ENCODE measurements around the gene DUOX1.
A peak's percentile ranks its signal among the peaks of the same experiment; 100 is the strongest.

The DUOX1 gene

GRCh38 chr15:45164914-45165313 lies 35.1 kb downstream of the DUOX1 start:
- WGBS, result no CpG with 5 or more reads among the region's 1 CpG
- no peak overlapping the region for H2BK120ac ChIP-seq (ENCODE audit: low read depth, low read length)
- H3K14ac ChIP-seq (ENCODE audit: low read length in 2 of 2), result no peak overlapping the region
- H3K79me1 ChIP-seq (replicated peaks; ENCODE audit: low read length, poor library complexity, severe bottlenecking), result peaks cover 17% of the 10 kb centered on the region
- H3K18ac ChIP-seq (ENCODE audit: low read depth in 1 of 2, low read length in 2 of 2), result no peak overlapping the region
- H3K4me3 ChIP-seq (ENCODE audit: insufficient read depth in 1 of 2, low read depth in 1 of 2, low read length in 2 of 2), result no peak overlapping the region
- H3K27me3 ChIP-seq (ENCODE audit: control insufficient read depth in 1 of 2, insufficient read depth in 1 of 2, low read length in 2 of 2), result no peaks in the 10 kb centered on the region
- H4K8ac ChIP-seq (ENCODE audit: low read length), result no peak overlapping the region
- H3K9me3 ChIP-seq (ENCODE audit: control insufficient read depth, low read length), result no peaks in the 10 kb centered on the region
- no peak overlapping the region for H3K9ac ChIP-seq (ENCODE audit: low read length)
- H2BK12ac ChIP-seq (ENCODE audit: low read length in 2 of 2), result no peak overlapping the region
- no peak overlapping the region for H2BK15ac ChIP-seq (ENCODE audit: low read depth, poor library complexity, severe bottlenecking)
- H2BK5ac ChIP-seq (ENCODE audit: low read depth, low read length, poor library complexity, severe bottlenecking), result no peak overlapping the region
- H3K23ac ChIP-seq (ENCODE audit: low read length in 2 of 2), result peak overlapping the region in 1 of 2 experiments; percentile 2
- H2AFZ ChIP-seq (ENCODE audit: low read depth, low read length), result no peak overlapping the region
- H3K4ac ChIP-seq (ENCODE audit: low read depth in 1 of 2, low read length in 2 of 2), result peak overlapping the region in 1 of 2 experiments; percentile 28
- peak overlapping the region; percentile 56 for H2AK5ac ChIP-seq (ENCODE audit: low read length, severe bottlenecking)
- H4K91ac ChIP-seq (ENCODE audit: low read length), result no peak overlapping the region
- no peak overlapping the region for H3K27ac ChIP-seq (ENCODE audit: low read length, poor library complexity, severe bottlenecking)
- peaks cover 33% of the 10 kb centered on the region for H3K4me1 ChIP-seq (ENCODE audit: control insufficient read depth, insufficient read depth, low read depth, low read length)
- H3K36me3 ChIP-seq (ENCODE audit: control insufficient read depth in 1 of 2, insufficient read depth in 2 of 2, low read depth in 1 of 2, low read length in 2 of 2), result peaks cover 0 to 3% of the 10 kb centered on the region in 2 experiments
- H3K4me2 ChIP-seq (ENCODE audit: low read length, poor library complexity, severe bottlenecking), result no peak overlapping the region
- no peak for DNase-seq

- no peak overlapping the region for H2BK12ac ChIP-seq (ENCODE audit: low read length in 2 of 2)
- H2BK120ac ChIP-seq (ENCODE audit: low read depth, low read length), result no peak overlapping the region
- DNase-seq, result no peak
- no peaks in the 10 kb centered on the region for H3K27me3 ChIP-seq (ENCODE audit: control insufficient read depth in 1 of 2, insufficient read depth in 1 of 2, low read length in 2 of 2)
- no peaks in the 10 kb centered on the region for H3K9me3 ChIP-seq (ENCODE audit: control insufficient read depth, low read length)
- H3K18ac ChIP-seq (ENCODE audit: low read depth in 1 of 2, low read length in 2 of 2), result no peak overlapping the region
- peaks cover 17% of the 10 kb centered on the region for H3K79me1 ChIP-seq (replicated peaks; ENCODE audit: low read length, poor library complexity, severe bottlenecking)
- no peak overlapping the region for H3K4me3 ChIP-seq (ENCODE audit: insufficient read depth in 1 of 2, low read depth in 1 of 2, low read length in 2 of 2)
- H3K14ac ChIP-seq (ENCODE audit: low read length in 2 of 2), result no peak overlapping the region
- H2BK5ac ChIP-seq (ENCODE audit: low read depth, low read length, poor library complexity, severe bottlenecking), result no peak overlapping the region
- no peak overlapping the region for H3K4ac ChIP-seq (ENCODE audit: low read depth in 1 of 2, low read length in 2 of 2)
- peaks cover 0 to 3% of the 10 kb centered on the region in 2 experiments for H3K36me3 ChIP-seq (ENCODE audit: control insufficient read depth in 1 of 2, insufficient read depth in 2 of 2, low read depth in 1 of 2, low read length in 2 of 2)
- no peak overlapping the region for H3K4me2 ChIP-seq (ENCODE audit: low read length, poor library complexity, severe bottlenecking)
- no peak overlapping the region for H3K27ac ChIP-seq (ENCODE audit: low read length, poor library complexity, severe bottlenecking)
- no peak overlapping the region for H2AFZ ChIP-seq (ENCODE audit: low read depth, low read length)
- no peak overlapping the region for H4K8ac ChIP-seq (ENCODE audit: low read length)
- H2AK5ac ChIP-seq (ENCODE audit: low read length, severe bottlenecking), result peak overlapping the region; percentile 1
- H2BK15ac ChIP-seq (ENCODE audit: low read depth, poor library complexity, severe bottlenecking), result no peak overlapping the region
- WGBS, result 96% methylated on average over 4 of the region's 5 CpGs
- peak overlapping the region; percentile 95 for H3K9ac ChIP-seq (ENCODE audit: low read length)
- H4K91ac ChIP-seq (ENCODE audit: low read length), result no peak overlapping the region
- H3K4me1 ChIP-seq (ENCODE audit: control insufficient read depth, insufficient read depth, low read depth, low read length), result peaks cover 33% of the 10 kb centered on the region
- no peak overlapping the region for H3K23ac ChIP-seq (ENCODE audit: low read length in 2 of 2)
These were observed 35.7 kb downstream of the DUOX1 start for GRCh38 chr15:45165536-45165935.

GRCh38 chr15:45166834-45167630 lies 37.2 kb downstream of the DUOX1 start:
- no peak overlapping the region for H2BK12ac ChIP-seq (ENCODE audit: low read length in 2 of 2)
- H3K14ac ChIP-seq (ENCODE audit: low read length in 2 of 2), result peak overlapping the region in 1 of 2 experiments; percentile 53
- DNase-seq, result peak; percentile 86
- H3K23ac ChIP-seq (ENCODE audit: low read length in 2 of 2), result no peak overlapping the region
- H2BK5ac ChIP-seq (ENCODE audit: low read depth, low read length, poor library complexity, severe bottlenecking), result peak overlapping the region; percentile 74
- H3K27me3 ChIP-seq (ENCODE audit: control insufficient read depth in 1 of 2, insufficient read depth in 1 of 2, low read length in 2 of 2), result no peaks in the 10 kb centered on the region
- H2BK15ac ChIP-seq (ENCODE audit: low read depth, poor library complexity, severe bottlenecking), result peak overlapping the region; percentile 38
- H4K91ac ChIP-seq (ENCODE audit: low read length), result peak overlapping the region; percentile 98
- H3K4me1 ChIP-seq (ENCODE audit: control insufficient read depth, insufficient read depth, low read depth, low read length), result peaks cover 33% of the 10 kb centered on the region
- H3K27ac ChIP-seq (ENCODE audit: low read length, poor library complexity, severe bottlenecking), result peak overlapping the region; percentile 51
- H4K8ac ChIP-seq (ENCODE audit: low read length), result peak overlapping the region; percentile 99
- under 1% methylated on average over 59 of the region's 79 CpGs for WGBS
- peaks cover 0 to 5% of the 10 kb centered on the region in 2 experiments for H3K36me3 ChIP-seq (ENCODE audit: control insufficient read depth in 1 of 2, insufficient read depth in 2 of 2, low read depth in 1 of 2, low read length in 2 of 2)
- no peak overlapping the region for H2AK5ac ChIP-seq (ENCODE audit: low read length, severe bottlenecking)
- H3K9me3 ChIP-seq (ENCODE audit: control insufficient read depth, low read length), result no peaks in the 10 kb centered on the region
- peak overlapping the region; percentile 62 to 78 for H3K4me3 ChIP-seq (ENCODE audit: insufficient read depth in 1 of 2, low read depth in 1 of 2, low read length in 2 of 2)
- H3K4me2 ChIP-seq (ENCODE audit: low read length, poor library complexity, severe bottlenecking), result peak overlapping the region; percentile 72
- H3K18ac ChIP-seq (ENCODE audit: low read depth in 1 of 2, low read length in 2 of 2), result peak overlapping the region; percentile 79 to 95
- peak overlapping the region; percentile 91 for H2BK120ac ChIP-seq (ENCODE audit: low read depth, low read length)
- peaks cover 15% of the 10 kb centered on the region for H3K79me1 ChIP-seq (replicated peaks; ENCODE audit: low read length, poor library complexity, severe bottlenecking)
- peak overlapping the region; percentile 27 to 56 for H3K4ac ChIP-seq (ENCODE audit: low read depth in 1 of 2, low read length in 2 of 2)
- H2AFZ ChIP-seq (ENCODE audit: low read depth, low read length), result peak overlapping the region; percentile 62
- peak overlapping the region; percentile 95 for H3K9ac ChIP-seq (ENCODE audit: low read length)

- Histone ChIP-seq H3K9ac (ENCODE audit: low read length) (peak overlapping the region; percentile 95), H2AFZ (ENCODE audit: low read depth, low read length) (no peak overlapping the region), H2AK5ac (ENCODE audit: low read length, severe bottlenecking) (peak overlapping the region; percentile 44), H3K23ac (ENCODE audit: low read length in 2 of 2) (no peak overlapping the region), H3K36me3 (ENCODE audit: control insufficient read depth in 1 of 2, insufficient read depth in 2 of 2, low read depth in 1 of 2, low read length in 2 of 2) (peaks cover 0 to 5% of the 10 kb centered on the region in 2 experiments), H3K14ac (ENCODE audit: low read length in 2 of 2) (no peak overlapping the region), H3K79me1 (replicated peaks; ENCODE audit: low read length, poor library complexity, severe bottlenecking) (peaks cover 15% of the 10 kb centered on the region), H3K4ac (ENCODE audit: low read depth in 1 of 2, low read length in 2 of 2) (peak overlapping the region in 1 of 2 experiments; percentile 24), H2BK15ac (ENCODE audit: low read depth, poor library complexity, severe bottlenecking) (no peak overlapping the region), H3K4me1 (ENCODE audit: control insufficient read depth, insufficient read depth, low read depth, low read length) (peaks cover 31% of the 10 kb centered on the region), H2BK5ac (ENCODE audit: low read depth, low read length, poor library complexity, severe bottlenecking) (no peak overlapping the region), H3K4me2 (ENCODE audit: low read length, poor library complexity, severe bottlenecking) (no peak overlapping the region), H3K27ac (ENCODE audit: low read length, poor library complexity, severe bottlenecking) (peak overlapping the region; percentile 14), H3K9me3 (ENCODE audit: control insufficient read depth, low read length) (no peaks in the 10 kb centered on the region), H2BK120ac (ENCODE audit: low read depth, low read length) (no peak overlapping the region), H4K8ac (ENCODE audit: low read length) (peak overlapping the region; percentile 76), H2BK12ac (ENCODE audit: low read length in 2 of 2) (peak overlapping the region; percentile 11 to 31), H4K91ac (ENCODE audit: low read length) (peak overlapping the region; percentile 54), H3K18ac (ENCODE audit: low read depth in 1 of 2, low read length in 2 of 2) (no peak overlapping the region), H3K4me3 (ENCODE audit: insufficient read depth in 1 of 2, low read depth in 1 of 2, low read length in 2 of 2) (peak overlapping the region; percentile 62 to 78), H3K27me3 (ENCODE audit: control insufficient read depth in 1 of 2, insufficient read depth in 1 of 2, low read length in 2 of 2) (no peaks in the 10 kb centered on the region)
- WGBS, result 64% methylated on average over 7 of the region's 9 CpGs
- no peak for DNase-seq
These were observed 37.9 kb downstream of the DUOX1 start for GRCh38 chr15:45167631-45168205.

Measured in mesenchymal stem cell (in vitro differentiated cells and primary cell).